Endothelial cell of umbilical vein (primary cell): Measurements from ENCODE around the gene MED7. TPM values are rescaled to one million over a fixed set of nuclear protein-coding genes. Genes with fewer than 3 reads are reported as not detected.

ENCODE experiments used
- BruUV-seq: library from RNA; stranded (reverse); fragments of 400-500 nt; replicated peaks from 2 replicates; lab custom pipeline; 2021; lab: Mats Ljungman, UMichigan
- CTCF ChIA-PET: fragments of 300-600, 350-600 bp; sonication (Branson Sonifier 250); formaldehyde crosslinking; loops from one replicate; lab custom pipeline; 2021; ENCODE audit warnings: antibody characterized with exemption, inconsistent platforms; lab: Charles Lee
- POLR2A ChIA-PET: fragments of 300-600, 350-600 bp; sonication (Branson Sonifier 250); formaldehyde crosslinking; loops from one replicate; lab custom pipeline; 2021; ENCODE audit warnings: antibody characterized with exemption, inconsistent platforms; lab: Charles Lee
- DNase-seq: peaks from one replicate; pipeline ENCODE4 v3.0.0-alpha.2; 2011; ENCODE audit warnings: low read depth, low spot score
- FAIRE-seq: peaks from 2 replicates; lab custom pipeline; 2011; peaks lifted over from hg19 to GRCh38; lab: Jason Lieb, UNC
- H2AFZ ChIP-seq: 2 replicates; pipeline ENCODE4 v1.6.0; 2012; ENCODE audit warnings: low read depth, low read length, control low read depth, inconsistent platforms
- H3K27ac ChIP-seq: 2 replicates; pipeline ENCODE4 v1.5.1; 2011; ENCODE audit warnings: low read depth, mild to moderate bottlenecking, control low read depth, low read length, moderate library complexity; ENCODE audit not compliant: insufficient read depth
- H3K27me3 ChIP-seq, 2 experiments: 2 replicates each; pipeline versions ENCODE4 v1.6.0 to v1.6.1; 2011; ENCODE audit warnings: low read length in 2 of 2, mixed read lengths in 1 of 2; ENCODE audit not compliant: control insufficient read depth in 2 of 2, insufficient read depth in 2 of 2
- H3K36me3 ChIP-seq, 2 experiments: 2 replicates in 1 of 2; 3 replicates in 1 of 2; pipeline ENCODE4 v1.5.1; 2011; ENCODE audit warnings: low read length in 2 of 2, mild to moderate bottlenecking in 1 of 2, moderate library complexity in 1 of 2; ENCODE audit not compliant: control insufficient read depth in 2 of 2, insufficient read depth in 2 of 2; ENCODE audit errors: extremely low read depth in 1 of 2
- H3K4me1 ChIP-seq: 3 replicates; pipeline ENCODE4 v1.5.1; 2011; ENCODE audit warnings: mild to moderate bottlenecking, low read length; ENCODE audit not compliant: control insufficient read depth, insufficient read depth; ENCODE audit errors: extremely low read depth
- H3K4me2 ChIP-seq: 2 replicates; pipeline ENCODE4 v1.6.1; 2011; ENCODE audit warnings: low read length, control low read depth, mixed read lengths; ENCODE audit not compliant: insufficient read depth
- H3K4me3 ChIP-seq, 3 experiments: fragments of 200-600 bp in 1 of 3; sonication (generic), shearing (Covaris generic) in 1 of 3; replicated peaks in 1 of 3; 2 replicates each; pipeline ENCODE4 v1.5.1; 2011 to 2016; ENCODE audit warnings: control low read depth in 3 of 3, low read length in 3 of 3, mild to moderate bottlenecking in 2 of 3, inconsistent platforms in 1 of 3, low read depth in 1 of 3, moderate library complexity in 1 of 3; ENCODE audit not compliant: insufficient read depth in 1 of 3
- H3K79me2 ChIP-seq: 2 replicates; pipeline ENCODE4 v1.6.0; 2012; ENCODE audit warnings: low read length, inconsistent platforms; ENCODE audit not compliant: control insufficient read depth, insufficient read depth
- H3K9ac ChIP-seq: replicated peaks from 2 replicates; pipeline ENCODE3; 2011; ENCODE audit warnings: low read length, control low read depth; ENCODE audit not compliant: insufficient read depth; ENCODE audit errors: extremely low read depth
- H3K9me1 ChIP-seq: replicated peaks from 3 replicates; pipeline ENCODE4 v1.6.0; 2011; ENCODE audit warnings: mild to moderate bottlenecking, low read length; ENCODE audit not compliant: control insufficient read depth, insufficient read depth; ENCODE audit errors: extremely low read depth
- H3K9me3 ChIP-seq: replicated peaks from 2 replicates; pipeline ENCODE4 v1.5.1; 2012; ENCODE audit warnings: low read length, inconsistent platforms; ENCODE audit not compliant: control insufficient read depth, insufficient read depth
- H4K20me1 ChIP-seq: replicated peaks from 2 replicates; pipeline ENCODE3; 2011; ENCODE audit warnings: mild to moderate bottlenecking, low read length; ENCODE audit not compliant: control insufficient read depth, insufficient read depth; ENCODE audit errors: extremely low read depth
- CTCF ChIP-seq, 2 donors: IDR thresholded peaks; 1 replicate in 1 of 2; 2 replicates in 1 of 2; pipeline ENCODE4 v1.5.1; 2011; ENCODE audit warnings: low read length in 2 of 2, mild to moderate bottlenecking in 2 of 2, moderate library complexity in 2 of 2, control low read depth in 1 of 2, inconsistent platforms in 1 of 2, low read depth in 1 of 2; ENCODE audit not compliant: insufficient read depth in 1 of 2; ENCODE audit errors: extremely low read depth in 1 of 2
- EZH2 ChIP-seq: IDR thresholded peaks from 2 replicates; pipeline ENCODE4 v1.6.1; 2012; ENCODE audit warnings: borderline replicate concordance, low read depth, mild to moderate bottlenecking, moderate library complexity, low read length, inconsistent platforms; ENCODE audit not compliant: severe bottlenecking
- FOS ChIP-seq: IDR thresholded peaks from 2 replicates; pipeline ENCODE4 v1.6.1; 2011; ENCODE audit warnings: mild to moderate bottlenecking, low read length, moderate library complexity, borderline replicate concordance; ENCODE audit not compliant: insufficient read depth
- GATA2 ChIP-seq: IDR thresholded peaks from 2 replicates; pipeline ENCODE4 v1.7.0; 2011; ENCODE audit warnings: low read depth, mild to moderate bottlenecking, moderate library complexity, mixed read lengths, low read length; ENCODE audit not compliant: insufficient read length, insufficient read depth
- JUN ChIP-seq: IDR thresholded peaks from 2 replicates; pipeline ENCODE4 v1.6.1; 2011; ENCODE audit warnings: borderline replicate concordance, low read depth; ENCODE audit not compliant: insufficient read length, insufficient read depth
- MAX ChIP-seq: IDR thresholded peaks from 2 replicates; pipeline ENCODE4 v1.6.1; 2011; ENCODE audit not compliant: insufficient read depth, insufficient read length
- MYC ChIP-seq: IDR thresholded peaks from one replicate; pipeline ENCODE4 v1.6.1; 2011; ENCODE audit warnings: mild to moderate bottlenecking, low read depth, low read length
- POLR2A ChIP-seq: IDR thresholded peaks from 2 replicates; pipeline ENCODE4 v1.6.1; 2012; ENCODE audit warnings: low read depth, mild to moderate bottlenecking, control low read depth, low read length
- POLR2AphosphoS5 ChIP-seq: IDR thresholded peaks from 2 replicates; pipeline ENCODE4 v1.6.1; 2012; ENCODE audit warnings: low read depth, mild to moderate bottlenecking, control low read depth, low read length, moderate library complexity; ENCODE audit not compliant: insufficient read depth
- dilution Hi-C: fragments of 300-500 bp; cut with MboI; formaldehyde crosslinking; loops from one replicate; pipeline ENCODE4 v1.15.0; 2019; ENCODE audit warnings: low sequenced_read_pairs; ENCODE audit not compliant: extremely low pct_ligation_motif_present
- intact Hi-C: fragments of 100-400 bp; cut with micrococcal nuclease; formaldehyde crosslinking; loops from one replicate; pipeline ENCODE4 v1.10.0; 2022
- polyA plus RNA-seq, 4 experiments: library from polyadenylated mRNA; depleted of rRNA in 3 of 4; stranded (reverse) in 3 of 4; unstranded in 1 of 4; fragments of >200 nt; gene quantifications; 2 replicates each; pipeline versions ENCODE4 v1.2.1 to v1.2.3, GENCODE V29; 2011 to 2012; ENCODE audit warnings: missing spikeins in 1 of 4
- total RNA-seq: library from RNA; stranded (reverse); gene quantifications from 2 replicates; pipeline ENCODE4 v1.2.3, GENCODE V29; 2021

MED7 gene
- total and polyA plus RNA-seq, 2 donors (not counting 3 experiments of a cell fraction or from before 2014, with no cell fraction given), result 4.3 to 9.2 TPM

GRCh38 chr5:157162919-157163510 is 20.4 kb upstream of the MED7 start:
- no TSS peak for BruUV-seq
- Histone ChIP-seq H3K27ac (no peak overlapping the region), H3K27me3 (no peaks in the 10 kb centered on the region), H3K9me1 (no peaks in the 10 kb centered on the region), H3K4me2 (no peak overlapping the region), H4K20me1 (no peaks in the 10 kb centered on the region), H3K9me3 (no peaks in the 10 kb centered on the region), H3K4me1 (no peaks in the 10 kb centered on the region), H3K4me3 (no peak overlapping the region), H2AFZ (no peak overlapping the region), H3K9ac (no peak overlapping the region), H3K79me2 (no peaks in the 10 kb centered on the region), H3K36me3 (no peaks in the 10 kb centered on the region)
- dilution Hi-C loops, result no loop called here
- no peak for TF ChIP-seq POLR2A
- no peak for TF ChIP-seq FOS
- TF ChIP-seq MYC, result no peak
- TF ChIP-seq CTCF (IDR thresholded peaks at IDR 0.05; ENCODE audit: extremely low read depth in 1 of 2, insufficient read depth in 1 of 2, low read depth in 1 of 2, low read length in 2 of 2), result no peak
- TF ChIP-seq POLR2AphosphoS5, result no peak
- no peak for TF ChIP-seq JUN
- TF ChIP-seq EZH2, result no peak
- no peak for TF ChIP-seq MAX
- no peak for TF ChIP-seq GATA2
- DNase-seq, result no peak
- CTCF ChIA-PET, result no interaction called here
- POLR2A ChIA-PET, result no interaction called here
- intact Hi-C loops, result no loop called here
- no peak for FAIRE-seq
